Measurements from ENCODE around the gene LAMA2.

Gene LAMA2

GRCh38 chr6:129188795-129189194 is 305.9 kb downstream of the LAMA2 start:
- no peak for DNase-seq

GRCh38 chr6:129189266-129189665 is 306.3 kb downstream of the LAMA2 start:
- DNase-seq: no peak

- no peak for DNase-seq
Observed at GRCh38 chr6:129191235-129191634, 308.3 kb downstream of the LAMA2 start.

GRCh38 chr6:129192458-129192989 is 309.6 kb downstream of the LAMA2 start:
- DNase-seq: no peak

- DNase-seq: no peak
Observed at GRCh38 chr6:129194306-129194941, 311.5 kb downstream of the LAMA2 start.

GRCh38 chr6:129195161-129195560 is 312.2 kb downstream of the LAMA2 start:
- no peak for DNase-seq

- DNase-seq: no peak
Observed at GRCh38 chr6:129195643-129196042, 312.7 kb downstream of the LAMA2 start.

GRCh38 chr6:129197154-129197553 is 314.2 kb downstream of the LAMA2 start:
- no peak for DNase-seq

GRCh38 chr6:129200151-129200550 is 317.2 kb downstream of the LAMA2 start:
- no peak for DNase-seq

- no peak for DNase-seq
Observed at GRCh38 chr6:129203190-129203900, 320.4 kb downstream of the LAMA2 start.

- DNase-seq: no peak
Observed at GRCh38 chr6:129206821-129207220, 323.9 kb downstream of the LAMA2 start.

GRCh38 chr6:129207832-129208231 is 324.9 kb downstream of the LAMA2 start:
- DNase-seq: no peak

- DNase-seq: no peak
Observed at GRCh38 chr6:129208415-129209034, 325.6 kb downstream of the LAMA2 start.

- no peak for DNase-seq
Observed at GRCh38 chr6:129209355-129209754, 326.4 kb downstream of the LAMA2 start.

- no peak for DNase-seq
Observed at GRCh38 chr6:129210684-129211083, 327.7 kb downstream of the LAMA2 start.

- no peak for DNase-seq
Observed at GRCh38 chr6:129211626-129212025, 328.7 kb downstream of the LAMA2 start.

GRCh38 chr6:129212081-129212480 is 329.1 kb downstream of the LAMA2 start:
- no peak for DNase-seq

GRCh38 chr6:129215246-129215645 is 332.3 kb downstream of the LAMA2 start:
- DNase-seq: no peak

- no peak for DNase-seq
Observed at GRCh38 chr6:129215916-129216520, 333.1 kb downstream of the LAMA2 start.

- no peak for DNase-seq
Observed at GRCh38 chr6:129217701-129218100, 334.8 kb downstream of the LAMA2 start.

- DNase-seq: no peak
Observed at GRCh38 chr6:129233458-129234134, 350.7 kb downstream of the LAMA2 start.

- DNase-seq: no peak
Observed at GRCh38 chr6:129235167-129236000, 352.4 kb downstream of the LAMA2 start.

Measured in CD4-positive, alpha-beta T cell treated with Interleukin-10 for 1 hour (primary cell).